Measurements from ENCODE around the gene RPS6KA3. TPM values are rescaled to one million over a fixed set of nuclear protein-coding genes. Genes with fewer than 3 reads are reported as not detected.

The RPS6KA3 gene
- 35.5 TPM for total RNA-seq (2021; ENCODE audit: unreplicated experiment)
- 14.8 and 15.2 TPM in 2 replicates for polyA plus RNA-seq (2012)
- Bru-seq, nascent RNA, result percentile 79 among the genes with signal in this experiment
- BruChase-seq, experiment 1, labeled RNA remaining after a 6-hour chase, result percentile 86 among the genes with signal in this experiment
- percentile 77 among the genes with signal in this experiment for BruChase-seq, experiment 2, labeled RNA remaining after a 2-hour chase
- long read RNA-seq, full-length matches to known transcripts, result 106 of 138 reads
- long read RNA-seq, partial matches to known transcripts, result 3 of 138 reads
- long read RNA-seq, other reads (novel, unspliced or antisense), result 29 of 138 reads

- Histone ChIP-seq H3K79me2 (ENCODE audit: insufficient read depth, low read length) (peaks cover 40% of the 10 kb centered on the region), H3K9ac (ENCODE audit: low read length) (peak within 1 kb of the TSS; percentile 78), H3K4me2 (ENCODE audit: low read length) (peak within 1 kb of the TSS; percentile 82), H3K9me3 (ENCODE audit: control insufficient read depth in 1 of 2, insufficient read depth in 1 of 2, low read depth in 1 of 2, low read length in 2 of 2) (no peaks in the 10 kb centered on the region), H3K4me1 (ENCODE audit: control insufficient read depth in 1 of 2, insufficient read depth in 2 of 2, low read length in 2 of 2) (peaks cover 4 to 19% of the 10 kb centered on the region in 2 experiments), H3K27ac (ENCODE audit: low read depth, low read length) (peak within 1 kb of the TSS; percentile 60), H2AFZ (ENCODE audit: low read depth, low read length, poor library complexity, severe bottlenecking) (no peak within 1 kb of the TSS), H3K36me3 (ENCODE audit: control insufficient read depth in 1 of 2, insufficient read depth in 2 of 2, low read length in 2 of 2) (no peaks in the 10 kb centered on the region), H4K20me1 (ENCODE audit: insufficient read depth) (0 out of 2 replicates have a peak, but pooled peaks cover 4% of the 10 kb centered on the region), H3K9me2 (ENCODE audit: insufficient read depth) (no peaks in the 10 kb centered on the region), H3K4me3 (replicated peaks in 1 of 2; ENCODE audit: low read depth in 1 of 2, low read length in 2 of 2) (peak within 1 kb of the TSS; percentile 66 to 74), H3K27me3 (ENCODE audit: insufficient read depth, low read length) (no peaks in the 10 kb centered on the region)
- no peak for TF ChIP-seq CBX3 (IDR thresholded peaks at IDR 0.05; ENCODE audit: low read depth)
- TF ChIP-seq ZFX (IDR thresholded peaks at IDR 0.05), result no peak
- TF ChIP-seq ZBTB33 (IDR thresholded peaks at IDR 0.05; ENCODE audit: extremely low read depth, insufficient replicate concordance, low read length), result no peak
- peak; percentile 53 for TF ChIP-seq EGR1 (IDR thresholded peaks at IDR 0.05; ENCODE audit: low read depth)
- TF ChIP-seq RAD21 (IDR thresholded peaks at IDR 0.05; ENCODE audit: low read depth), result no peak
- TF ChIP-seq REST (IDR thresholded peaks at IDR 0.05; ENCODE audit: low read depth), result no peak
- TF ChIP-seq SP1 (IDR thresholded peaks at IDR 0.05; ENCODE audit: low read depth), result no peak
- TF ChIP-seq POLR2A (IDR thresholded peaks at IDR 0.05; ENCODE audit: borderline replicate concordance, extremely low read depth, insufficient read depth, insufficient read length), result no peak
- no peak for TF ChIP-seq SRF (IDR thresholded peaks at IDR 0.05; ENCODE audit: low read depth)
- TF ChIP-seq EZH2 (IDR thresholded peaks at IDR 0.05), result no peak
- 0 out of 2 replicates have a peak, but pooled peaks have one; percentile 24 for TF ChIP-seq ELF1 (IDR thresholded peaks at IDR 0.05; ENCODE audit: borderline replicate concordance, low read depth)
- no peak for TF ChIP-seq SIN3A (IDR thresholded peaks at IDR 0.05; ENCODE audit: low read depth)
- TF ChIP-seq POLR2AphosphoS5 (IDR thresholded peaks at IDR 0.05; ENCODE audit: low read depth, low read length), result peak; percentile 52
- TF ChIP-seq TCF7L2 (IDR thresholded peaks at IDR 0.05; ENCODE audit: borderline replicate concordance, extremely low read depth, insufficient read depth, insufficient read length), result no peak
- peak; percentile 87 for TF ChIP-seq YY1 (IDR thresholded peaks at IDR 0.05; ENCODE audit: extremely low read depth, insufficient replicate concordance, low read depth, low read length)
- TF ChIP-seq JUND (IDR thresholded peaks at IDR 0.05), result no peak
- peak; percentile 68; the same call in 1 of the 2 replicates for TF ChIP-seq MAX (IDR thresholded peaks at IDR 0.05)
- TF ChIP-seq FOSL1 (IDR thresholded peaks at IDR 0.05; ENCODE audit: low read depth), result no peak
- TF ChIP-seq ATF3 (IDR thresholded peaks at IDR 0.05), result no peak
- ChIA-PET RAD21 (ENCODE audit: low non-redundant PET in 1 of 2, low total read pairs in 2 of 2, uncharacterized antibody in 2 of 2, unreplicated experiment in 2 of 2) (no interaction called here), POLR2A (no interaction called here), CTCF (no interaction called here)
- intact Hi-C loops (cut with micrococcal nuclease), result no loop called here
- DNase-seq (ENCODE audit: low read depth, low spot score), result peak; percentile 57
- BruUV-seq (replicated peaks), result no TSS peak
- ATAC-seq, result peak; percentile 90
Measured at GRCh38 chrX:20266810-20267606, at the start of gene RPS6KA3. TSS of gene RPS6KA3 (minus strand) at chrX:20266909. CDS start at chrX:20266632, 277 bp downstream.

Data from HCT116 (cell line).